DMS79 (cell line): Measurements from ENCODE around the gene BRSK2.
"Not testable (repeated sequence)": the region's sequence is repeated elsewhere in the genome, so short reads cannot be mapped to it uniquely, and the experiment has no call there.

Experiments used
- DNase-seq: peaks from one replicate; lab custom pipeline; 2025; lab: John Stamatoyannopoulos, UW

The BRSK2 gene

GRCh38 chr11:1500466-1501420, 111.0 kb downstream of the BRSK2 start:
- DNase-seq: no peak

- DNase-seq: no peak
Observed at GRCh38 chr11:1501421-1502167, 111.9 kb downstream of the BRSK2 start.

- DNase-seq: no peak
Observed at GRCh38 chr11:1502168-1502953, 112.6 kb downstream of the BRSK2 start.

GRCh38 chr11:1502954-1503707, 113.4 kb downstream of the BRSK2 start:
- DNase-seq: no peak

- DNase-seq: no peak
Observed at GRCh38 chr11:1503708-1504104, 114.0 kb downstream of the BRSK2 start.

- no peak for DNase-seq
Observed at GRCh38 chr11:1504138-1504537, 114.4 kb downstream of the BRSK2 start.

- no peak for DNase-seq
Observed at GRCh38 chr11:1504581-1505290, 115.0 kb downstream of the BRSK2 start.

- DNase-seq: no peak
Observed at GRCh38 chr11:1505480-1505879, 115.7 kb downstream of the BRSK2 start.

GRCh38 chr11:1506981-1507380, 117.2 kb downstream of the BRSK2 start:
- no peak for DNase-seq

- no peak for DNase-seq
Observed at GRCh38 chr11:1507381-1508140, 117.8 kb downstream of the BRSK2 start.

- no peak for DNase-seq
Observed at GRCh38 chr11:1508491-1508891, 118.8 kb downstream of the BRSK2 start.

- DNase-seq: no peak
Observed at GRCh38 chr11:1508986-1509385, 119.3 kb downstream of the BRSK2 start.

GRCh38 chr11:1509626-1510255, 120.0 kb downstream of the BRSK2 start:
- no peak for DNase-seq

- DNase-seq: not testable (repeated sequence)
Observed at GRCh38 chr11:1510351-1510750, 120.6 kb downstream of the BRSK2 start.

GRCh38 chr11:1510928-1511327, 121.2 kb downstream of the BRSK2 start:
- no peak for DNase-seq

GRCh38 chr11:1511937-1512496, 122.3 kb downstream of the BRSK2 start:
- DNase-seq: no peak
